H1 (cell line): ENCODE data around the gene ZNF77. TPM values are rescaled to one million over a fixed set of nuclear protein-coding genes. Genes with fewer than 3 reads are reported as not detected.

Experiments used
- CTCF ChIA-PET: fragments of 300-600 bp; sonication (Branson Sonifier 250); formaldehyde crosslinking; loops from one replicate; lab custom pipeline; 2021; ENCODE audit not compliant: partially characterized antibody; lab: Charles Lee
- POLR2A ChIA-PET: fragments of 300-600 bp; sonication (Branson Sonifier 250); formaldehyde crosslinking; loops from one replicate; lab custom pipeline; 2021; ENCODE audit warnings: inconsistent platforms; ENCODE audit not compliant: partially characterized antibody; lab: Charles Lee
- DNase-seq, 2 experiments: peaks; one replicate each; pipeline versions ENCODE4 v3.0.0 to v3.0.0-alpha.2; 2010 to 2022; ENCODE audit warnings: low spot score in 2 of 2, low read depth in 1 of 2, mixed read lengths in 1 of 2
- FAIRE-seq: peaks from 2 replicates; lab custom pipeline; 2011; peaks lifted over from hg19 to GRCh38; lab: Jason Lieb, UNC
- H2AFZ ChIP-seq: 2 replicates; pipeline ENCODE4 v1.8.1; 2012; ENCODE audit warnings: low read length, inconsistent platforms
- H2AK5ac ChIP-seq: 2 replicates; pipeline ENCODE4 v1.6.1; 2013; ENCODE audit warnings: low read depth, low read length
- H2BK120ac ChIP-seq: replicated peaks from 2 replicates; pipeline ENCODE3; 2013; ENCODE audit warnings: low read depth, low read length, inconsistent platforms
- H2BK12ac ChIP-seq: 2 replicates; pipeline ENCODE4 v1.6.1; 2013; ENCODE audit warnings: low read depth, low read length
- H2BK15ac ChIP-seq: 2 replicates; pipeline ENCODE4 v1.6.1; 2013; ENCODE audit warnings: low read length
- H2BK20ac ChIP-seq: 2 replicates; pipeline ENCODE4 v1.6.1; 2013; ENCODE audit warnings: low read length
- H2BK5ac ChIP-seq: 2 replicates; pipeline ENCODE4 v1.6.1; 2013; ENCODE audit warnings: low read depth, low read length
- H3K14ac ChIP-seq: 2 replicates; pipeline ENCODE4 v1.6.1; 2013; ENCODE audit warnings: inconsistent platforms; ENCODE audit not compliant: insufficient read length
- H3K18ac ChIP-seq: 2 replicates; pipeline ENCODE4 v1.6.1; 2013; ENCODE audit warnings: low read length; ENCODE audit errors: extremely low read depth
- H3K23ac ChIP-seq: 2 replicates; pipeline ENCODE4 v1.6.1; 2013; ENCODE audit warnings: inconsistent platforms; ENCODE audit not compliant: insufficient read length
- H3K23me2 ChIP-seq: 2 replicates; pipeline ENCODE4 v1.6.1; 2013; ENCODE audit warnings: low read depth, low read length
- H3K27ac ChIP-seq: 2 replicates; pipeline ENCODE4 v1.6.1; 2011; ENCODE audit warnings: low read depth, low read length, inconsistent platforms
- H3K27me3 ChIP-seq, 4 experiments: replicated peaks in 1 of 4; 1 replicate in 1 of 4; 2 replicates in 3 of 4; pipeline versions ENCODE4 v1.6.1 to v1.8.1; 2011 to 2013; ENCODE audit warnings: low read length in 3 of 4, mild to moderate bottlenecking in 3 of 4, inconsistent platforms in 2 of 4, mixed read lengths in 2 of 4, moderate library complexity in 1 of 4; ENCODE audit not compliant: control insufficient read depth in 3 of 4, insufficient read depth in 3 of 4; ENCODE audit errors: extremely low read depth in 1 of 4
- H3K36me3 ChIP-seq, 4 experiments: 2 replicates each; pipeline versions ENCODE4 v1.6.1 to v1.8.1; 2011 to 2013; ENCODE audit warnings: mild to moderate bottlenecking in 4 of 4, low read length in 3 of 4, moderate library complexity in 2 of 4, control low read depth in 1 of 4, inconsistent platforms in 1 of 4; ENCODE audit not compliant: insufficient read depth in 4 of 4, control insufficient read depth in 2 of 4
- H3K4ac ChIP-seq: replicated peaks from 2 replicates; pipeline ENCODE3; 2013; ENCODE audit warnings: low read length, low read depth, mixed read lengths, inconsistent platforms; ENCODE audit not compliant: insufficient read length
- H3K4me1 ChIP-seq, 4 experiments: replicated peaks in 1 of 4; 1 replicate in 1 of 4; 2 replicates in 3 of 4; pipeline versions ENCODE4 v1.6.1 to v1.8.1; 2011 to 2013; ENCODE audit warnings: low read length in 3 of 4, inconsistent platforms in 2 of 4, mixed read lengths in 1 of 4; ENCODE audit not compliant: insufficient read depth in 4 of 4, control insufficient read depth in 3 of 4
- H3K4me2 ChIP-seq, 2 experiments: 2 replicates each; pipeline versions ENCODE4 v1.6.1 to v1.8.1; 2011 to 2013; ENCODE audit warnings: low read depth in 2 of 2, low read length in 2 of 2, control low read depth in 1 of 2, inconsistent platforms in 1 of 2, mild to moderate bottlenecking in 1 of 2; ENCODE audit not compliant: insufficient read depth in 1 of 2
- H3K4me3 ChIP-seq, 4 experiments: fragments of 200-600, 300-600 bp in 1 of 4; sonication (generic), shearing (Covaris generic), sonication (Bioruptor Twin) in 1 of 4; 2 replicates each; pipeline versions ENCODE4 v1.5.1 to v1.8.1; 2011 to 2016; ENCODE audit warnings: low read length in 4 of 4, low read depth in 3 of 4, control low read depth in 2 of 4, inconsistent platforms in 2 of 4, mild to moderate bottlenecking in 2 of 4, mixed read lengths in 1 of 4, moderate library complexity in 1 of 4; ENCODE audit not compliant: insufficient read depth in 2 of 4; ENCODE audit errors: extremely low read depth in 1 of 4
- H3K56ac ChIP-seq: replicated peaks from 2 replicates; pipeline ENCODE3; 2013; ENCODE audit warnings: low read depth, mild to moderate bottlenecking, mixed read lengths, low read length, inconsistent platforms; ENCODE audit not compliant: insufficient read length
- H3K79me1 ChIP-seq: 2 replicates; pipeline ENCODE4 v1.6.1; 2013; ENCODE audit warnings: low read depth, low read length, control low read depth
- H3K79me2 ChIP-seq, 2 experiments: 2 replicates each; pipeline versions ENCODE4 v1.6.1 to v1.8.1; 2012 to 2013; ENCODE audit warnings: low read length in 2 of 2, mild to moderate bottlenecking in 2 of 2, inconsistent platforms in 1 of 2; ENCODE audit not compliant: insufficient read depth in 2 of 2, control insufficient read depth in 1 of 2
- H3K9ac ChIP-seq, 4 experiments: replicated peaks in 1 of 4; 1 replicate in 1 of 4; 2 replicates in 3 of 4; pipeline versions ENCODE4 v1.6.1 to v1.8.1; 2011 to 2013; ENCODE audit warnings: low read depth in 3 of 4, low read length in 3 of 4, control low read depth in 2 of 4, mild to moderate bottlenecking in 2 of 4, moderate library complexity in 2 of 4, inconsistent platforms in 1 of 4; ENCODE audit errors: extremely low read depth in 1 of 4
- H3K9me3 ChIP-seq, 2 experiments: 2 replicates each; pipeline versions ENCODE4 v1.6.1 to v1.8.1; 2012 to 2013; ENCODE audit warnings: mild to moderate bottlenecking in 2 of 2, moderate library complexity in 2 of 2, control low read depth in 1 of 2, inconsistent platforms in 1 of 2, low read depth in 1 of 2, low read length in 1 of 2, mixed read lengths in 1 of 2; ENCODE audit not compliant: insufficient read depth in 2 of 2
- H4K20me1 ChIP-seq, 2 experiments: replicated peaks in 1 of 2; 2 replicates each; pipeline versions ENCODE3 to v1.8.1; 2011 to 2013; ENCODE audit warnings: inconsistent platforms in 2 of 2, low read length in 2 of 2, mild to moderate bottlenecking in 1 of 2; ENCODE audit not compliant: insufficient read depth in 2 of 2, control insufficient read depth in 1 of 2
- H4K5ac ChIP-seq: 2 replicates; pipeline ENCODE4 v1.6.1; 2013; ENCODE audit warnings: low read length, low read depth, mixed read lengths, inconsistent platforms; ENCODE audit not compliant: insufficient read length
- H4K8ac ChIP-seq: 2 replicates; pipeline ENCODE4 v1.8.0; 2013; ENCODE audit warnings: mild to moderate bottlenecking, moderate library complexity, low read length, inconsistent platforms; ENCODE audit not compliant: insufficient read depth; ENCODE audit errors: extremely low read depth
- H4K91ac ChIP-seq: replicated peaks from 2 replicates; pipeline ENCODE3; 2013; ENCODE audit warnings: low read length, mixed read lengths, inconsistent platforms; ENCODE audit not compliant: insufficient read length
- CTCF ChIP-seq, 3 experiments: IDR thresholded peaks; 1 replicate in 2 of 3; 2 replicates in 1 of 3; pipeline versions ENCODE4 v1.5.1 to v1.6.1; 2011; ENCODE audit warnings: low read length in 3 of 3, mild to moderate bottlenecking in 3 of 3, inconsistent platforms in 2 of 3, low read depth in 1 of 3, moderate library complexity in 1 of 3; ENCODE audit not compliant: insufficient read depth in 1 of 3; ENCODE audit errors: control extremely low read depth in 1 of 3
- EP300 ChIP-seq, 2 experiments: IDR thresholded peaks; 1 replicate in 1 of 2; 2 replicates in 1 of 2; pipeline ENCODE4 v1.6.1; 2011 to 2012; ENCODE audit warnings: low read depth in 2 of 2, low read length in 2 of 2, mild to moderate bottlenecking in 2 of 2, borderline replicate concordance in 1 of 2, inconsistent platforms in 1 of 2, moderate library complexity in 1 of 2
- EZH2 ChIP-seq: fragments of 200-600 bp; sonication (generic); IDR thresholded peaks from 2 replicates; pipeline ENCODE4 v1.7.1; 2012; ENCODE audit warnings: low read depth, mild to moderate bottlenecking, moderate library complexity, low read length, inconsistent platforms; ENCODE audit not compliant: severe bottlenecking
- FOSL1 ChIP-seq: IDR thresholded peaks from 2 replicates; pipeline ENCODE4 v1.6.1; 2011; ENCODE audit warnings: mild to moderate bottlenecking, low read depth, low read length, moderate library complexity; ENCODE audit not compliant: insufficient read depth
- JUND ChIP-seq: IDR thresholded peaks from 2 replicates; pipeline ENCODE4 v1.6.1; 2011; ENCODE audit warnings: mild to moderate bottlenecking, improper control_type of control experiment, low read length
- KDM5A ChIP-seq: fragments of 200-600 bp; IDR thresholded peaks from 2 replicates; pipeline ENCODE4 v1.7.1; 2012; ENCODE audit warnings: mild to moderate bottlenecking, low read length, inconsistent platforms, mixed read lengths
- NRF1 ChIP-seq: IDR thresholded peaks from 2 replicates; pipeline ENCODE4 v1.6.1; 2011; ENCODE audit warnings: mild to moderate bottlenecking, low read depth, low read length, improper control_type of control experiment
- RAD21 ChIP-seq, 2 experiments: IDR thresholded peaks in 1 of 2; conservative IDR thresholded peaks in 1 of 2; 2 replicates each; pipeline ENCODE4 v1.6.1; 2011; ENCODE audit warnings: low read depth in 2 of 2, low read length in 2 of 2, improper control_type of control experiment in 1 of 2, inconsistent platforms in 1 of 2, mild to moderate bottlenecking in 1 of 2, moderate library complexity in 1 of 2
- TCF12 ChIP-seq: IDR thresholded peaks from 2 replicates; pipeline ENCODE4 v1.6.1; 2011; ENCODE audit warnings: low read depth, mild to moderate bottlenecking, low read length
- WGBS, 2 experiments: shearing (Covaris generic) in 1 of 2; methylation state at CpG; one replicate each; pipeline versions ENCODE4 v1.1.6 to v1.1.7; 2013 to 2015; ENCODE audit warnings: low lambda C conversion rate in 2 of 2, mixed read lengths in 2 of 2, inconsistent platforms in 1 of 2, low coverage in 1 of 2, missing lambda C conversion rate in 1 of 2; ENCODE audit not compliant: insufficient replicate concordance in 2 of 2, insufficient coverage in 1 of 2, insufficient read length in 1 of 2; ENCODE audit errors: extremely low coverage in 1 of 2, missing lambda C conversion rate in 1 of 2; 5-methylcytosine and 5-hydroxymethylcytosine counted together
- polyA plus RNA-seq, 7 experiments: library from polyadenylated mRNA; depleted of rRNA in 3 of 7; stranded (reverse) in 5 of 7; unstranded in 2 of 7; fragments of >200 nt in 5 of 7; fragments of 200-250 nt in 2 of 7; gene quantifications; 1 replicate in 5 of 7; 2 replicates in 1 of 7; 4 replicates in 1 of 7; pipeline versions ENCODE4 v1.2.1 to v1.2.3, GENCODE V29; 2011 to 2013; ENCODE audit warnings: missing spikeins in 2 of 7, mixed read lengths in 2 of 7
- total RNA-seq: library from RNA; stranded (reverse); fragmentation: NEBNext Ultra II Directional; extraction: Animal tissue kit (Norgen Biotek cat#: 25700); gene quantifications from 2 replicates; pipeline ENCODE4 v1.2.1, GENCODE V29; 2021

The ZNF77 gene
- total and polyA plus RNA-seq, 2 of the 8 experiments (the other 6 are each of a cell fraction or from before 2014, with no cell fraction given) = 2.9 to 4.7 TPM

- no peak for FAIRE-seq
- TF ChIP-seq TCF12 = no peak
- no peak for TF ChIP-seq JUND
- TF ChIP-seq KDM5A = no peak
- no peak for TF ChIP-seq EZH2
- TF ChIP-seq NRF1 = no peak
- no peak for TF ChIP-seq FOSL1
- no peak for TF ChIP-seq RAD21 (IDR thresholded peaks at IDR 0.05 in 1 of 2, conservative IDR thresholded peaks at IDR 0.05 in 1 of 2; ENCODE audit: low read depth in 2 of 2, low read length in 2 of 2)
- no peak for TF ChIP-seq CTCF (IDR thresholded peaks at IDR 0.05; ENCODE audit: control extremely low read depth in 1 of 3, insufficient read depth in 1 of 3, low read depth in 1 of 3, low read length in 3 of 3)
- TF ChIP-seq EP300 (IDR thresholded peaks at IDR 0.05; ENCODE audit: borderline replicate concordance in 1 of 2, low read depth in 2 of 2, low read length in 2 of 2) = no peak
Observed at GRCh38 chr19:2883686-2884439, 60.9 kb downstream of the ZNF77 start.

More at GRCh38 chr19:2883686-2884439, 60.9 kb downstream of the ZNF77 start:
- Histone ChIP-seq H3K27me3 (no peaks in the 10 kb centered on the region), H2BK15ac (no peak overlapping the region), H3K4me1 (no peaks in the 10 kb centered on the region), H3K14ac (no peak overlapping the region), H3K23ac (no peak overlapping the region), H2AFZ (no peak overlapping the region), H2AK5ac (no peak overlapping the region), H3K23me2 (no peaks in the 10 kb centered on the region), H3K27ac (no peak overlapping the region), H3K4ac (no peak overlapping the region), H4K20me1 (no peaks in the 10 kb centered on the region), H2BK20ac (no peak overlapping the region), H2BK5ac (no peak overlapping the region), H3K56ac (no peak overlapping the region), H2BK12ac (no peak overlapping the region), H4K5ac (no peak overlapping the region), H4K91ac (no peak overlapping the region), H3K79me1 (no peaks in the 10 kb centered on the region), H3K36me3 (no peaks in the 10 kb centered on the region; a peak in 1 of 8 replicates), H3K79me2 (no peaks in the 10 kb centered on the region), H3K9ac (no peak overlapping the region), H3K4me3 (no peak overlapping the region), H4K8ac (no peak overlapping the region), H2BK120ac (no peak overlapping the region), H3K18ac (no peak overlapping the region), H3K4me2 (no peak overlapping the region), H3K9me3 (peaks cover 14 to 47% of the 10 kb centered on the region in 2 experiments; a peak in 3 of 4 replicates)
- ChIA-PET CTCF (interaction anchor here (0.9 to 1.6 kb wide), 3 partner anchors 12 to 62 kb away, joined by 3 to 4 read pairs (median 3); no protein-coding TSS in a partner anchor), POLR2A (no interaction called here)
- 91% methylated on average over 14 of the region's 14 CpGs; no CpG with 5 or more reads in 1 of the 2 experiments for WGBS, 2 experiments
- no peak for DNase-seq
